Measurements from ENCODE around the gene SULF2. TPM values are rescaled to one million over a fixed set of nuclear protein-coding genes. Genes with fewer than 3 reads are reported as not detected.

The SULF2 gene
- total RNA-seq, 1 donor from 2014 or later, result 32.9 TPM

DNA sequence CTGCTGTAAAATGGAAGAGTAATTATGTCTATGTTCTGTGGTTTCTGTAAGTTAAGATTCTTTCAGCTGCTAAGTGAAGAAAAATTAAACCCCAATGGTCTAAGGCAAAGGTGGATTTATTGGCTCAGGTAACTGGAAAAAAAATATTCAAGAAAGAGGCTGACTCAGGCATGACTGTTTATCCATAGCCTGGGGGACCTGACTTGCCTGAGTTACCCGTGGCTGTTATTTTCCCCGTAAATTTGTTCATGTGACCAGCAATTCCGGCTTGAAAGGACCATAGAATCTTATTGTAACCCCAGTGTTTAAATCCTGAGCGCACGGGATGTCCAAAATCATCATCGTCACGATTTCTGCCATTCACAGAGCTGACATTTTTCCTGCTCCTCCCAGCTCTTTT lies 32.3 kb upstream of the SULF2 start:
- Histone ChIP-seq H3K27me3 (ENCODE audit: control insufficient read depth in 3 of 3, insufficient read depth in 3 of 3, low read length in 3 of 3) (peaks cover 10 to 41% (median 34%) of the 10 kb centered on the region in 3 donors), H3K9me3 (ENCODE audit: control insufficient read depth in 3 of 3, low read length in 3 of 3) (peaks cover 0 to 9% (median 0%) of the 10 kb centered on the region in 3 donors), H3K27ac (ENCODE audit: low read depth, low read length) (no peak overlapping the region), H3K36me3 (ENCODE audit: control insufficient read depth in 3 of 3, insufficient read depth in 3 of 3, low read length in 3 of 3) (no peaks in the 10 kb centered on the region), H3K9ac (ENCODE audit: low read depth in 1 of 3, low read length in 3 of 3) (no peak overlapping the region), H3K4me3 (ENCODE audit: low read length in 3 of 3) (no peak overlapping the region), H3K4me1 (ENCODE audit: control insufficient read depth in 3 of 3, insufficient read depth in 3 of 3, low read length in 3 of 3) (no peaks in the 10 kb centered on the region)

DNA sequence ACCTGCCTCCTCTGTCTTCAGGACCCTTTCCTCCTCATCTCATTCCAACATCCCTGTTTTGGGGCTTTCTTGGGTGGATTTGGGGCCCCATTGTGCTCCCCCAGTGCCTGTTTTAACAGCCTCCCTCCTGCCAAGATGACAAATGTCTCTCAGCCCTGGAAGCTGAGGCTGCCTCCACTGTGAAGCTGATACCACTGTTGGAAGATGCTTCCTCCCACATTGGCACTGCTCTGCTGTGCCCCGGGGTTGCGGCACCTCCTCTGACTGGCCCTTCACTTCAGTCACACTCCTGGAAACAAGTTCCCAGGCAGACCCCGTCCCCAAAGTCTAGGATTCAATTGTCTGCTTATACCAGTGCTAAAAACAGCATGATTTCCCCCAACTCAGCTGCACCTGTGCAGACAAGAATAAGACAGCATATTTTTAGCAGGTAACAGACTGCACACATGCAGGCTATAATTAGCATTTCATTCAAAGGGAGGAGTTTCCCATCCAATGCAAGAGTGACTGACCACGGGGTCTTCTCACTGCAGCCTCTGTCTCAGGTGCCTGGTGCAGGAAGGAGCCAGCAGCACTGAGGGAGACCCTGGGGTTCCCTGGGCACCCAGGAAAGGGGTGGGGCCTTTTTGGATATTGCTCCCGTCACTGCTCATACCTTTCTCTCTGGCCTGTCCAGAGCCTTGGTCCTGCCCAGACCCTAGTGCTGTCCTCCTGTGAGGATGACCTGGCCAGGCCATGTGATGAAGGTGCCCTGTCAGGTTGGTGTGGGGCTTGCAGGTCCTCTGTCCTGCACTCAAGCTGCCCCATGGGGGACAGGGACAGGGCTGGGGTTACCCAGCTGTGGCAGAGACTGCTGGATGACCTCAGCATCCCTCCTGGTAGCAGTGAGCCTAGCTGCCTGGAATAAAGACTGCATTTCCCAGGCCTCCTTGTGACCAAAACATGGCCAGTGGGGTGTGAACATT lies 31.5 kb upstream of the SULF2 start:
- Histone ChIP-seq H3K27me3 (ENCODE audit: control insufficient read depth in 3 of 3, insufficient read depth in 3 of 3, low read length in 3 of 3) (peaks cover 10 to 41% (median 36%) of the 10 kb centered on the region in 3 donors), H3K9me3 (ENCODE audit: control insufficient read depth in 3 of 3, low read length in 3 of 3) (peaks cover 0 to 9% (median 0%) of the 10 kb centered on the region in 3 donors), H3K36me3 (ENCODE audit: control insufficient read depth in 3 of 3, insufficient read depth in 3 of 3, low read length in 3 of 3) (no peaks in the 10 kb centered on the region), H3K4me1 (ENCODE audit: control insufficient read depth in 3 of 3, insufficient read depth in 3 of 3, low read length in 3 of 3) (no peaks in the 10 kb centered on the region), H3K4me3 (ENCODE audit: low read length in 3 of 3) (no peak overlapping the region), H3K9ac (ENCODE audit: low read depth in 1 of 3, low read length in 3 of 3) (no peak overlapping the region), H3K27ac (ENCODE audit: low read depth, low read length) (no peak overlapping the region)

DNA sequence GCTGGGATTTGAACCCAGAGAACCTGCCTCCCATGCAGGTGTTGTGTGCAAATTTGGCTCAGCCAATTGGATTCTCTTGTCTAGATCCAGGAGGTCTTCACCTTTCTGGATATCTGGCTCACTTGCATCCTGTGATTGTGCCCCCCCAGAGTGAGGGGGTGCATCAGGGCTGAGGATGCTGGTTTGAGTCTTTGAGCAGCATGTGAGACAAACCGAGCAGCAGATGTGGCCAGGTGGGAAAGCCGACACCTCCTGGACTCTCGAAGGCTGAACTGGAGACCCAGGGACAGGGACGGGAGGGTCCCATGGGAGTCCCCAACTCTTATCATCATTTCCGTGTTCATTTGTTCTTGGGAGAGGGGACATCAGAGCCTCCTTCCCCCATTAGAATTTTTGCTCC lies 30.6 kb upstream of the SULF2 start:
- Histone ChIP-seq H3K27ac (ENCODE audit: low read depth, low read length) (no peak overlapping the region), H3K4me1 (ENCODE audit: control insufficient read depth in 3 of 3, insufficient read depth in 3 of 3, low read length in 3 of 3) (no peaks in the 10 kb centered on the region), H3K9ac (ENCODE audit: low read depth in 1 of 3, low read length in 3 of 3) (no peak overlapping the region), H3K36me3 (ENCODE audit: control insufficient read depth in 3 of 3, insufficient read depth in 3 of 3, low read length in 3 of 3) (no peaks in the 10 kb centered on the region), H3K9me3 (ENCODE audit: control insufficient read depth in 3 of 3, low read length in 3 of 3) (peaks cover 0 to 9% (median 0%) of the 10 kb centered on the region in 3 donors), H3K4me3 (ENCODE audit: low read length in 3 of 3) (no peak overlapping the region), H3K27me3 (ENCODE audit: control insufficient read depth in 3 of 3, insufficient read depth in 3 of 3, low read length in 3 of 3) (peaks cover 12 to 39% (median 35%) of the 10 kb centered on the region in 3 donors)

DNA sequence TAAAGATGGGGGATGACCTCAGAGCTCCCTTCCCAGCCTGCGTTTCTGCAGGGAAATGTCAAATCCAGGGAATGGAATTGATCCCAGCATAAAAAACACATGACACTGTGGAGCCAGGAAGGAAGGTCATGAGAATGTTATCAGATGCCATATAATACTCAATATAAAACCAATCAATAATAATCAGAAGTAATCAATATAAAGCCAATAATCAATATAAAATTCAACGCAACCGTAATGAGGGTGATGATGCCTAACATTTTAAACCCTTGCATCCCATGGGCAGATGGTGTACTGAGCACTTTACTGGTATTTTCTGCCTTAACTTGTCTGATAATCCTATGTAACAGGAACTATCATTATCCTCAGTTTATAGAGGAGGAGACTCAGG lies 30.1 kb upstream of the SULF2 start:
- Histone ChIP-seq H3K27ac (ENCODE audit: low read depth, low read length) (no peak overlapping the region), H3K27me3 (ENCODE audit: control insufficient read depth in 3 of 3, insufficient read depth in 3 of 3, low read length in 3 of 3) (peaks cover 15 to 42% (median 38%) of the 10 kb centered on the region in 3 donors), H3K36me3 (ENCODE audit: control insufficient read depth in 3 of 3, insufficient read depth in 3 of 3, low read length in 3 of 3) (no peaks in the 10 kb centered on the region), H3K4me3 (ENCODE audit: low read length in 3 of 3) (no peak overlapping the region), H3K9ac (ENCODE audit: low read depth in 1 of 3, low read length in 3 of 3) (no peak overlapping the region), H3K9me3 (ENCODE audit: control insufficient read depth in 3 of 3, low read length in 3 of 3) (peaks cover 0 to 9% (median 0%) of the 10 kb centered on the region in 3 donors), H3K4me1 (ENCODE audit: control insufficient read depth in 3 of 3, insufficient read depth in 3 of 3, low read length in 3 of 3) (no peaks in the 10 kb centered on the region)

DNA sequence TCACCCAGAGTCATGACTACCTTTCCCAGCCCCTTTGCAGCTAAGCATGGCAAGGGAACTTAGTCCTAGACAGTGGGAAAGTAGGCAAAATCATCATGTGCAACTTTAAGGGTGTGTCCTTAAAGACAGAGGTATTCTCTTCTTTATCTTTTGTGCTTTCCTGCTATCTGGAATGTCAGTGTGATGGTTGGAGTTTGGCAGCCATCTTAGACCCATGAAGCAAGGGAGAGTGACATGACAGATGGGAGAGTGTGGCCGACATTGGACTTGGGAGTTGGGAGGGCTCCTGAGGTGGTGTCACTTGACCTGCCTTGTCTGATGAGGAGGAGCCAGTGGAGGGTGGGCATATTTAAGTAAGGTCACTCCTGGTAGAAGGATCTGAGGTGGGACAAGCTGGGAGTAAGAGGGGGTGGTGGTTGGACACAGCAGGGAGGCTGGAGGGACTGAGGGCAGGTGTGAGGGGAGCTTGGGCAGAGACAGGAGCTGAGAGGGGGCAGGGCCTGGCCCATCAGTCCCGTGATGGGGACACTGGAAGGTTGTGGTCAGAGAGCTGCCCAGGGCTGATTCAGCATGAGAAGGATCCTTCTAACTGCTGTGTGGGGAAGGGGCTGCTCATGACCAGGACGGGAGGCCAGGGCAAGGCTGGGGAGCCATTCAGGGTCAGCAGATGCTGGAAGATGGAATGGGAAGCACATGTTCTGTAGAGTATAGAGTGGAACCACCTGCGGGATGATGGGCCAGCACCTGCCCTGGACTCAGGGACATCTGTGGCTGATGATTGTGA lies 29.5 kb upstream of the SULF2 start:
- Histone ChIP-seq H3K4me1 (ENCODE audit: control insufficient read depth in 3 of 3, insufficient read depth in 3 of 3, low read length in 3 of 3) (peaks cover 0 to 1% (median 0%) of the 10 kb centered on the region in 3 donors), H3K36me3 (ENCODE audit: control insufficient read depth in 3 of 3, insufficient read depth in 3 of 3, low read length in 3 of 3) (no peaks in the 10 kb centered on the region), H3K27ac (ENCODE audit: low read depth, low read length) (no peak overlapping the region), H3K4me3 (ENCODE audit: low read length in 3 of 3) (no peak overlapping the region), H3K9me3 (ENCODE audit: control insufficient read depth in 3 of 3, low read length in 3 of 3) (peaks cover 0 to 9% (median 0%) of the 10 kb centered on the region in 3 donors), H3K9ac (ENCODE audit: low read depth in 1 of 3, low read length in 3 of 3) (no peak overlapping the region), H3K27me3 (ENCODE audit: control insufficient read depth in 3 of 3, insufficient read depth in 3 of 3, low read length in 3 of 3) (peaks cover 18 to 44% (median 43%) of the 10 kb centered on the region in 3 donors)

DNA sequence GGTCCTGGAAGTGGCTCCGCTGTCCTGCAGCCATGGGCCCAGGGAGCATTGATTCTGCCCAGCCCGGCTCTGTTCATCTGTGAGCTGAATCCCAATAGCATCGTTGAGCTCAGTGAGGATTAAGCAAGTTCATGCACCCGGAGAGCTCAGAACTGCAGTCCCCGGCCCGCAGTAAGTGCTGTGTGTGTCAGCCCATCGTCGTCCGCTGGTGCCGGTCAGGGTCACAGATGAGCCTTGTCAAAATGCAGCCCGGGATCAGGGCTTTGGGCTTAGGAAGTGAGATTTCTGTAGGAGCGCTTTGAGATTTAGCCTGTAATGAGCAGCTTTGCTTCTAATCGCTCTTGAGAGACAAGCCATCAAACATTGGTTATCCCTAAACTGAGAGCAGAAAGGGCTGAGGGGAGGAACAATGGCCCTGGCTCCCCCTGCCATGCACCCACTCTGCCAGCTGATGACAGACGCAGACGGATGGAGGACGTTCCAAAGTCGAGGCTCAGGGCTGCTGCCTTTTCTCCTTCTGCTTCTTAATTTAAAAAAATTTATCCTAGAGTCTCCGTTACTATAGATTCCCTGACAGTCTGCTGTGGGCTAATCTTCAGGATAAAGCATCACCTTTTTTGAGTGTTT lies 25.6 kb upstream of the SULF2 start:
- H3K27me3 ChIP-seq (ENCODE audit: control insufficient read depth in 3 of 3, insufficient read depth in 3 of 3, low read length in 3 of 3), result peaks cover 14 to 38% (median 37%) of the 10 kb centered on the region in 3 donors
- H3K9me3 ChIP-seq (ENCODE audit: control insufficient read depth in 3 of 3, low read length in 3 of 3), result peaks cover 0 to 9% (median 0%) of the 10 kb centered on the region in 3 donors

DNA sequence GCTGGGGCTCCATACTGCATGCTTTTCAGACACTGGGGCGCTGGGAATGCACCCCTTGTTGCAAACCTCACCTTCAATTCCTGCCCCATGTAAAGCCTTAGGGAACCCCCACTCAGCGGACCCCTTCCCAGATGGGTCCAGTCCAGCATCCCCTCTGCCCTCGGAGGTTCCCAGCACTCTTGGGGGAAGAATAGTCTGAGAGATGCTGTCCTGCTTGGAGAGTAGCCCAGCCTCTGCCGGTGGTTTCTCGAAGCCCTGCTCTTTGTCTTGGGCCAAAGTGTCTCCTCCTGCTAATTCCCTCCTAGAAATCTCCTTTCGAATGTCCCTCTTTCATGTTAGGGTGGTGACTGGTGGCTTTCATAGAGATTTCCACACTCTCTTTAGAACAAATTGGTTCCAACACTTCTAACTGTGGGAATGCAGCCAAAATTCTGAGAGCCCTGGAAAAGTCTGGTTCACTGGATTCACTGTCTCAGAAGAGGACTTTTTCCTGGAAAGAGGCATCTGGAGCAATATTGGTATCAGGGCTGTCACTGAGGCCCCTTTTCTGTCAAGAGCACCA lies 24.9 kb upstream of the SULF2 start:
- Histone ChIP-seq H3K27me3 (ENCODE audit: control insufficient read depth in 3 of 3, insufficient read depth in 3 of 3, low read length in 3 of 3) (peaks cover 17 to 41% (median 39%) of the 10 kb centered on the region in 3 donors), H3K36me3 (ENCODE audit: control insufficient read depth in 3 of 3, insufficient read depth in 3 of 3, low read length in 3 of 3) (no peaks in the 10 kb centered on the region), H3K27ac (ENCODE audit: low read depth, low read length) (no peak overlapping the region), H3K4me3 (ENCODE audit: low read length in 3 of 3) (no peak overlapping the region), H3K9me3 (ENCODE audit: control insufficient read depth in 3 of 3, low read length in 3 of 3) (peaks cover 0 to 9% (median 0%) of the 10 kb centered on the region in 3 donors), H3K9ac (ENCODE audit: low read depth in 1 of 3, low read length in 3 of 3) (no peak overlapping the region), H3K4me1 (ENCODE audit: control insufficient read depth in 3 of 3, insufficient read depth in 3 of 3, low read length in 3 of 3) (peaks cover 0 to 2% (median 0%) of the 10 kb centered on the region in 3 donors)

More for the DNA sequence above, 25.6 kb upstream of the SULF2 start:
- peaks cover 0 to 2% (median 0%) of the 10 kb centered on the region in 3 donors for H3K4me1 ChIP-seq (ENCODE audit: control insufficient read depth in 3 of 3, insufficient read depth in 3 of 3, low read length in 3 of 3)
- no peak overlapping the region for H3K9ac ChIP-seq (ENCODE audit: low read depth in 1 of 3, low read length in 3 of 3)
- H3K36me3 ChIP-seq (ENCODE audit: control insufficient read depth in 3 of 3, insufficient read depth in 3 of 3, low read length in 3 of 3), result no peaks in the 10 kb centered on the region
- no peak overlapping the region for H3K27ac ChIP-seq (ENCODE audit: low read depth, low read length)
- no peak overlapping the region for H3K4me3 ChIP-seq (ENCODE audit: low read length in 3 of 3)

DNA sequence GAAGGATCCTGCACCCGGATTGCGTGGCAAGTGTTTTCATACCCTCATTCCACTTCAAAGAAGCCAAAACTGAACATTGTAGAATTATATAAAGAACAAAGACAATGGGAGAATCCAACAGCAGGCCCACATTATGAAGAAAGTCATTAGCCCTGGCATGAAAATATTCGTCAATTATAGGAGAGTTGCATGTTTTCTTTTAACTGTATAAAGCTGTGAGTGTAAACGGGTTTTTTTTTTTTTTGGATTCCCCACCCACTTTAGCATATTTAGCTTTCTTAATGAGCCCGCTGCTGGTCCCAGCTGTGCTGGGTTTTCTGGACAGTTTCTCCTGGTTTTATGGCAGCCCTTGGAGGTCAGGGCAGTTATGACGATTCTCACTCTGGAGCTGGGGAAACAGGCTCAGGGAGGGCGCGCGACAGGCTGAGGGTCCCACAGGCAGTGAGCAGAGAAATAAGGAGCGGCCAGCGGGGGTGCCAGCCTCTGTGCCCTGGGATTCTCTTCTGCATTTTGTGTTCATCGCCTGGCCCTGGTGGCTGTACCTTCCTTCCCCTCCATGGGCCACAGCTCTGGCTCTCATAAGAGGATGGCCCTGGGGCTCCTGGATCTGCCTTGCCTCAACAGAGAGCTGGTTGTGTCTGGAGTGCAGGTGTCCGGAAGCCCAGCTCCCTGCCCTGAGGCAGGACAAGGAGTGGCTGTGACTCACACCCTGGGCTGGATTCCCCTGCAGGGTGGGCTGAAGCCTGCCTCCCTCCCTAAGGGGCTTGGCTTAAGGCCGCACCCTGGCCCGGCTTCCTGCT lies 24.1 kb upstream of the SULF2 start:
- no peak overlapping the region for H3K27ac ChIP-seq (ENCODE audit: low read depth, low read length)
- H3K4me3 ChIP-seq (ENCODE audit: low read length in 3 of 3), result no peak overlapping the region
- no peaks in the 10 kb centered on the region for H3K36me3 ChIP-seq (ENCODE audit: control insufficient read depth in 3 of 3, insufficient read depth in 3 of 3, low read length in 3 of 3)
- peaks cover 0 to 6% (median 0%) of the 10 kb centered on the region in 3 donors for H3K9me3 ChIP-seq (ENCODE audit: control insufficient read depth in 3 of 3, low read length in 3 of 3)
- peaks cover 15 to 33% (median 33%) of the 10 kb centered on the region in 3 donors for H3K27me3 ChIP-seq (ENCODE audit: control insufficient read depth in 3 of 3, insufficient read depth in 3 of 3, low read length in 3 of 3)
- H3K9ac ChIP-seq (ENCODE audit: low read depth in 1 of 3, low read length in 3 of 3), result no peak overlapping the region
- H3K4me1 ChIP-seq (ENCODE audit: control insufficient read depth in 3 of 3, insufficient read depth in 3 of 3, low read length in 3 of 3), result peaks cover 0 to 2% (median 0%) of the 10 kb centered on the region in 3 donors

DNA sequence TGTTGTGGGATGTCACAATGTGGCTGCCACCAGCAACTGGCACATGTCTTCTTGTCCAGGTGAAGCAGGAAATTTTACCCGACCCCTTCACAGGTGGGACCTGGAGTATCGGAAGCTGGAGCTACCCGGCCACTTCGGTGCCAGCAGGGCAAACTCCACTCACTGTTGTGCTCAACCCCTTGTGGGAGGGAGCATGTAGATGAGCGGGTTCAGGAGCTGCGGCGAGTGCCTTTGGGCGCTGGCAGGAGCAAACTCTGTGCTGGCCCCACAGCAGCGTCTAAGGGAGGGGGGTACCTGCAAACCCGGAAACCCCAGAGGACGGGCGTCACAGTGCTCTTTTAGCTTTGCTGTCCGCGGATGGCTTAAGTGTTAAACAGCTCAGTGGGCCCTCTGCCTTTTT lies 20.7 kb upstream of the SULF2 start:
- Histone ChIP-seq H3K9me3 (ENCODE audit: control insufficient read depth in 3 of 3, low read length in 3 of 3) (no peaks in the 10 kb centered on the region), H3K4me1 (ENCODE audit: control insufficient read depth in 3 of 3, insufficient read depth in 3 of 3, low read length in 3 of 3) (peaks cover 0 to 2% (median 0%) of the 10 kb centered on the region in 3 donors), H3K27ac (ENCODE audit: low read depth, low read length) (no peak overlapping the region), H3K36me3 (ENCODE audit: control insufficient read depth in 3 of 3, insufficient read depth in 3 of 3, low read length in 3 of 3) (no peaks in the 10 kb centered on the region), H3K4me3 (ENCODE audit: low read length in 3 of 3) (no peak overlapping the region), H3K27me3 (ENCODE audit: control insufficient read depth in 3 of 3, insufficient read depth in 3 of 3, low read length in 3 of 3) (peaks cover 13 to 29% (median 26%) of the 10 kb centered on the region in 3 donors), H3K9ac (ENCODE audit: low read depth in 1 of 3, low read length in 3 of 3) (no peak overlapping the region)

Data from skeletal muscle tissue (tissue), 4 donors.